Activated CD4-positive, alpha-beta T cell treated with anti-CD3 and anti-CD28 coated beads, Interleukin-2, Interleukin-4, amounts not matched to agents 100 ng/mL and 50 ng/mL, durations not matched to agents 16 hours and 8 hours (primary cell): ENCODE measurements around the gene ABHD17A.

Experiments
- DNase-seq: peaks from one replicate; pipeline ENCODE4 v3.0.0-alpha.2; 2020; ENCODE audit warnings: low spot score

The ABHD17A gene

DNA sequence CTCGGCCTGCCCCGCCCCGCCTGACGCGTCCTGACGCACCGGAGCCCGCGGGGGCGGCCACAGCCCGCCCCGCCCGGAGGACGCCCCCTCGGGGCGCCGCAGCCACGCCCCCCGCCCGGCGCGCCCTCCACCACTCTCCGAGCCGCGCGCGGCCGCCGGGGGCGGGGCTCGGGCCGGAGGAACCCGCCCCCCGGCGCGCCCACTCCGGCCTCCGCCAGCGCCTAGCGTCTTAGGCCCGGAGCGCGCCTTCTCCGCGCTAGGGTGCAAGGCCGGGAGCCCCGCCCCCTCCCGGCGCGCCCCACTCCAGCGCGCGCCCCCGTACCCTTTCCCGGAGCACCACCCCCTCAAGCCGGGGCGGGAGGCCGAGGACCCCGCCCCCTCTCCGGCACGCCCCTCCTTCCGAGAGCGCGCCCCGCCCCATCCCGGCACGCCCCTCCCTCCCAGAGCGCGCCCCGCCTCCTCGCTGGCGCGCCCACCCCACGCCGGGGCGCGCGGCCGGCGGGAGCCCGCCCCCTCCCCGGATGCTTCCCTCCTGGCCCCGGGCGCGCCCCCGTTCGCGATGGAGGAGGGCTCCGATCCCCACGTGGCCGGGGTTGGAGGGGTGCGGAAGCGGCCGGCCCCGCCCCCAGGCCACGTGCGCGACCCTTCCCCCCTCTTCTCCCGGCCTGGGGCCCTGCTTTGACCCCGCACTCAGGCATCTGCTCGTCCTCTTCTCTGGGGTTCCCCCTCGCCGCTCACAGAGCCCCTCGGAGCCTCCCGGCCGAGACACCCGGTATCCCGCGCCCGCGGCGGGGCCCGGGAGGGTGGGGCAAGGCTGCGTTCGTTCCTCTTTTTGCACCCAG lies 21.4 kb downstream of the ABHD17A start:
- DNase-seq = peak; percentile 94

DNA sequence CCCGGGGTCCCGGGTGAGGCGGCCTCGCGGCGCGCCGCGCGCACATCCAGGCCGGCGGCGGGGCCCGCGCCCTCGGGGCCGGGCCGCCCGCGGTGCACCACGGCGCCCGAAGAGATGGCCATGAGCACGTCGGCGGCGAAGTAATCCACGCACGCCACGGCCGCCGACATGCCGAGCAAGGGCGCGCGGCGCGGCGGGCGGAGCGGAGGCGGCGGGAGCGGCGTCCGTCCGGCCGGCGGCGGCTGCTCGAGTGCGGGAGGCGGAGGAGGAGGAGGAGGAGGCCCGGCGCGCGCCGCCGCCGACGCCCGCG lies 22.0 kb downstream of the ABHD17A start, which contains the start of gene KLF16:
TSS of gene KLF16 (minus strand) at position 252 of the 310 bp plus-strand sequence. CDS start at position 170, 82 bp downstream.
- DNase-seq = no peak

DNA sequence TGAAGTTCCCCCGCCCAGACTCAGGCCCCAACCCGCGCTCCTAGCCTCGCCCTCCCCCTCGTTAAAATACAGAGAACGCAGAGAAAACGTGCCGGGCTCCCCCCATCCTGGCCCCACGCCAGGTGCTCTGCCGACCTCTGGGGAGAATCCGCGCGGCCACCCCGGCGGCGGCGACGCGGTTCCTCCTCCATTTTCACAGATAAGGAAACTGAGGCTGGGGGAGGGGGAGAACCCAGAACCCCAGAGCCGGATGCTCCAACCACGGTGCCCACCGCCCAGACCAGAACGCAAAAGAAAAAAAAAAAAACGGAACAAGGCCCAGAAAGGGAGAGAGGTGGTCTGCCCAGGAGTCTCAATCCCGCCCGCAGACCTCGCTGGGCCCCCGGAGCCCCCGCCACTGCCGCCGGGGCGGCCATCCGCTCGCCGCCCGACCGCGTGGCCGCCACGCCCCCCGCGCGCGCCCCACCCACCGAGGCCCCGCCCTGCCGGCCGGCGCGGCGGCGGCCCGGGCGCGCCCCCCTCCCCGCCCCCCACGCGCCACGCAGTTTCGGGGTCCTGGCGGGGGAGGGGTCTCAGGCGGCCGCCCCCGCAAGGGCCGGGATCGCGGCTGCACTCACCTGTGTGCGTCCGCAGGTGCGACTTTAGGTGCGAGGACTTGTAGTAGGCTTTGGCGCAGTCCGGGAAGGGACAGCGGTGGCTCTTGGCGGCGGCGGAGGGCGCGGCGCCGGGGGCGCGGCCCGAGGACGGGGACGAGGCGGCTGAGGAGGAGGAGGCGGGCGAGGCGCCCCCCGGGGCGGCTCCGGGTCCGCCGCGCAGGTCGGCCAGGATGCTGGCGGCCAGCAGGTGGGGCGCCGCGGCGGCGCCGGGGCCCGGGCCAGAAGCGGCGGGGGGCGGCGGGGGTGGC lies 22.6 kb downstream of the ABHD17A start:
- no peak for DNase-seq

DNA sequence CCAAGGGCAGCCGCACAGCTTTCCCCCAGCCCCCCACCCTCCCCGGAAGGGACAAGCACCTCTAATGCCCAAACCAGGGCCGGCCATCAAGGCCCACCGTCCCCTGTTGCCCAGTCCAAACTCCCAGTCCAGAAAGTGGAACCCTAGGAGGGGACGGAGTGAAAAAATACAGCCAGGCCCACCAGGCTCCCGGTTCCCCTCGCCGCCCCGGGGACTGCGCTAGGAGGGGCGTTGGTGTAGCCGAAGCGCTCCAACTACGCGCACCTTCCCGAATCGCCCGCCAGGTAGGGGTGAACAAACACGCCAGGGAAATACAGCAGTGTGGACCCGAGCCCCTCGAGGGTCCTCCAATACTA lies 23.2 kb downstream of the ABHD17A start:
- DNase-seq = no peak

DNA sequence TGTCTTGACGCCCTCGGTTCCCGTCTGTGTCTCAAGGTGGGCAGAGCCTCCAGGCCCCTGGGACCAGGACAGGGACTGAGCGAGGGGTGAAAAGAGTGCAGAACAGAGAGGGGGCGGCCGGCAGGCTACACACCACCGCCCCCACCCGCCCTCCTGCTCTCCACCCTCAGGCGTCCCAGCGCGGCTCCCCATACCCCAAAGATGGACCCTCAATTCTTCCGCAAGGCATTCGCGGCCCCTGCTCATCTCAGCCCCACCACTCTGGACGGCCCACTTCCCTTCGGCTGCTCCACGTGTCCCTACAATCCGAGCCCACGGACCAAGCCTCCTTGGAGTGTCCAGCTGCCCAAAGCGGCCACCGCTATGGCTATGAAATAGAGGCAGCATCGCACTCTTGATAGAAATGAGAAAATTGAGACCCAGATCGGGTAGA lies 23.7 kb downstream of the ABHD17A start:
- no peak for DNase-seq

DNA sequence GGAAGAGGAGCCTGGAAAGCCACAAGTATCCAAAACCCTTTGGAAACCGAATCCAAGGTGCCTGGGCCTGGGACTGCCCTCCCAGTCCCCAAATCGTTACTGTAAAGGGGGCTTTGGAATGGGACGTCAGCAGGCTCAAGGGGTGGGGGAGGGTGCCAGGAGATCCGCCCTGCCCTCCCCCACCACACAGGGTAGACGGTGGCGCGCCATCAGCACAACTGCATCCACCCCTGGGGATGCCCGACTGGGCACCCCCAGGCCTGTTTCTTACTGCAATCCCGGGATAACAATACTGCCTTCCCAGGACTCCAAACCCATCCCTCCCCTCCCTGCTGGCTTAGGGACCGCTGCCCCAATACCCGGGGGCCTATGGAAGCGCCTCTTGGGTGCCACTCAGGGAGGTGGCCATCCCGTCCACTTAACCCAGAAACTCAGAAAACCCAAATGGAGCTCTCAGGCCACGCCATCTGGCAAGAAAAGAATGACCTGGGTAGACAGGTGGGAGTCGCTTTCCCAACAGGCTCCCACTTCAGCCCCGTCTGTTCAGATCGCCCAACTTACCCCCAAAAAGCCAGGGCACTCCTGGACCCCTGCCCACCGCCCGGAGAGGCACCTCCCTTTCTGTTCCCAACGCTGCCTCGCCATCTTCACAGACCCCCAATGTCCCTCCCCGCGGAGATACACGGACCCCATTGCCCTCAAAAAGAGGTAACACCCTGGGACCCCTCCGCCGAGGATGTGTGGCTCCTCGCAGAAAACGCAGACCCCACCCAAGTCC lies 24.3 kb downstream of the ABHD17A start:
- no peak for DNase-seq

DNA sequence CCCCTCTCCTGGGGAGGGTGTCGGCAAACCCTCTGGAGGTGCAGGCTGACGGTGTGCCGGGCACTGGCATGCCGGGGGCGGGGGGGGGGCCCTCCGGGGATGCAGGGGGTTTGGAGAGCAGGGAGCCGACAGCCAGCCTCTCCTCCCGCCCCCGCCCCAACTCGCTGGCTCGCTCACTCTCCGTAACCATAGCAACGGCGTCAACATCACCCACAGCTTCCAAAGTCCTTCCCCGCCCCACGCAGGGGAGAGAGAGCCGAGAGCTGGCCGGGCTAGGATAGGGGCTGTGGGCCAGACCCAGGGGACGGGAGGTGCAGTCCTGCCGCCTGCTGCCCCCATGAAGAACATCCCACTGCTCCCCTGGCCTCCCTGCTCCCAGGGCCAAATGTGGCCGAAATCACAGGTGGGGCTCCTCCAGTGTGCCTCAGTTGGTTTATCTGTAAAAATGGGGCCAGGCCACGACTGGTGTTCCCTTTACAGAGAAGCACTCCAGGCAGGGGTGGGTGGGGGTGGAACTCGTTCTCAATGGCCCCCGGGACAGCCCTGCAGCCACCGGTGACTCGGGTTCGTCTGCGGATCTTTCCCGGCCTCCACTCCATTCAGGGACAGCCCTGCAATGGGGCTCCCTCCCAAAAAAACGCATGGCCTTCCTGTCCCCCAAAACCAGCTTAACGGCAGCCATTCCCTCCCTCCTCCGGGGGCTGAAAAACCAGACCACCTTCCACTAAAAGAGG lies 25.1 kb downstream of the ABHD17A start:
- DNase-seq = no peak

DNA sequence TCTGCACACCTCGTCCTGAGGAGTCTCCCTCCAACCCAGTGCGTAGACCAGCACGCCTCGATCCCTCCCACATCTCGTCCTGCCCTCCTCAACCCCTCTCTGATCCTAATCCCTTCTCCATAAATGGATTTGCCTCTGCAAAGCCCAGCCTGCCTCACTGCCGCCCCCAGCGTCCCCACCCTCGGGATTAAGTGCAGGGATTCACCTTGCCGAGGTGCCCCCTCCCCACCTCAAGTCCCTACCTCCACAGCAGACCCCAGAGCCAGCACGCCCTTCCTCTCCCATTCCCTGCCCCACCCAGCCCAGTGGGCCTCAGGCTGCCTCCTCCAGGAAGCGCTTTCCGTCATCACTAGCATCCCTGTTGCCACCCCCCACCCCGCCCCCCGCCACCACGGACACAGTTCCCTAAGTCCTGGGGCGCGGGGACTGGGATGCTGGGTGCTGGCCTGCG lies 25.9 kb downstream of the ABHD17A start:
- DNase-seq = no peak

DNA sequence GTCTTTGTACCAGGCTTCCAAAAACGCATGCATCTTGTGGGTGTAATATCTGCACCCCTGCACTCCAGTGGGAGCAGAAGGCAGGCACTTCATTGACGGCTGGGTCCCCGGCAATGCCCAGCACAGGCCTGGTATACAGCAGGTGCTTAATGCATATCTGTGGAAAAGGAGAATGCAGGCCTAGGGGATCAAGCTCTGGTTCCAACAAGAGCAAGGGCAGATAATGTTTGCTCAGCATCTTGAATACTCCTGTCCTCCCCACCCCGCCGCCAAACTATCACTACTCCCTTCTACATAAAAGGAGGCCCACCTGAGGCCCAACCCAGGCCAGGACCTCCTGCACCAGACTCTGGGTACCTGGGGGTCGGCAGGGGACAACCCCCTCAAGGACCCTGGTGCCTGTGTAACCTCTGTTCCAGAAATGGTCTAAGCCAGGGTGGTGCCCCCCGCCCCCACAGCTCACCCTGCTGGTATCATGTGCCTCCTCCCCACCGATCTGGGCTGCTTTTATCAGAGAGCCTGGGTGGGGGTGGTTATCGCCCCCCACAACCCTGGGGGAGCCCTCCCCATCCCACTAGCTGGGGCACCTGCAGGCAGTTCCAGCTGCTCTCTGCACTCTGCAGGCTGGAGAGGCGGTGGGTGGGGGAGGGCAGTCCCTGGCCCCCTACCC lies 26.7 kb downstream of the ABHD17A start:
- DNase-seq = no peak

DNA sequence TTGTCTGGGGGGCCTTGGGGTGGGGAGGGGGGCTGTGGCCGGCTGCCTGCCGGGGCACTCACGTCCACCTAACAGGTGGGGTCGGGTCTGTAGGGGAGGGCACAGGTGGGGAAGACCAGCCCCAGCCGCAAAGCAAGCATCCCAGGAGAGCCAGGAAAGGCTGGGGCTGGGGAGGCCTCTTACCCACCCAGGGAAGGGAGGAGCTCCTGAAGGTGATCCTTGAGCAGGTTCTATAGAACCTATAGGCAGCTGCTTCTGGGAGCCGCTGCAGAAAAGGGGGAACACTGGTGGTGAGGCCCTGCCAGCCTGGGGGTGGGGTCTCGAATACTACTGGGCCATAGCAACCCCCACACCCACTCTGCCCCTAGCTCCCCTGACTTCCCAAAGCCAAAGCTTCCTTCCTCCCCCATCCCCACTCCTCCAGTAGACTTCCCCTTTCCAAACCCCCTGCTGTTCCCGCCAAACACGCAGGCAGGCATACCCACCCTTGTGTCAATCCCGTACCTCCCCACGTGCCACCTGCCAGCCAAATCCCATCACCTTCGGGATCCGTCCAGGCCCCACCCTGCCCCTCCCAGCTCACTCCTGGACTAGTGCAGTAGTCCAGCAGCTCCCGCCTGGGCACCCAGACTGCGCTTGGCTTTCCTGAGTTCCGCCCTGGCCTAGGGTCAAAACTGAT lies 27.5 kb downstream of the ABHD17A start:
- DNase-seq = no peak

DNA sequence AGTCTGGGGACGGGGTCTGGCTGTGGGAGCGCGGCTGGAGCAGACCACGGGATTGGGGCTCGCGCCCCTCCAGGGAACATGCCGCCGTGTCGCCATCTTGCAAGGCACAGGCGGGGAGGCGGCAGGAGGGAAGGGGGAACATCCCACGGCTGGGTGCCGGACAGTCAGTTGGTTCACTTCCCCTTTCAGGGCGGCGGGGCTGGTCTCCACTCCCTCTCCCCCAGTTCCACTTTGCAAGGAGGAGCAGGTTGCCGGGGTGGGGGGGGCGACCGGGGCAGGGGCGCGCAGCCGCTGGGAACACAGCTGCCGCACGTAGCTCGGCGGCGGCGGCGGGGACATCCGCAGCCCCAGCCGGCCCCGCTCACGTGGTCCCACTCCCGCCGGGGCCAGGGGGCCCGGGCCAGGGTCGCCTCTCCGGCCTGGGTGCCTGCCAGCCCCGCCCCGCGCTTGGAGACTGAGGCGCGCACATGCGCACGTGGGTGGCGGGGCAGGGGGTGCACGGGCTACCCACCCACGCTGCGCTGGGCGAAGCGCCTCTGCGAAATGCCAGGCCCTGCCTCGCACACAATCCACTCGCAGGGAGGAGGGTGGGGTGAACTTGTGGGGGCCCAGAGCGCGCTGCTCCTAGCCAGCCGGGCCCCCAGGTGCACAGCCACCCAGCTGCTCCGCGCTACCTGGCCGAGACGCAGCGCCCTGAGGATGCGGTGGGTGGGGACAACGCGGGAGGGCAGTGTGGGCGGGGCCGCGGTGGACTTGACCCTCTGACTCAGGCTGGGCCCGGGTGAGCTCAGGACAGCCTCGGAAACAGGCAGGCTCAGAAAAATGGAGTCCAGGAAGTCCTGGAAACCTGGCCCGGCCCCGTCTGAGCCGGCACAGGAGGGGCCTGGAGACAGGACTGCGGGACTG lies 28.3 kb downstream of the ABHD17A start:
- DNase-seq = no peak

DNA sequence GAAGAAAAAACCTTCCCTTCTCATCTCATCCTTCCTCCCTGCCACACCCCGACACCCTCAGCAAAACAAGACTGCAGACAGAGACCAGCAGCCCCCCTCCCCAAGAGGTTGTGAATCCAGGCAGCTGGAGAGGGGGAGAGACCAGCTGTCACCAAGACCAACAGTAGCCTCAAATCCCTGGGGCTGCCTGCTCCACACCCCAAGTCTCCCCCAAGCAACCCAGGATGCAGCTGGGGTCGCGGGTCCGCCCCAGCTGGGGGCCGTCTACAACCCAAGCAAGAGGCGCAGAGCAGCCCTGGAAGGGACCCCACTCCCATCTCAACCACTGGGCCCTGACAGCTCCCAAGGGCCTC lies 29.0 kb downstream of the ABHD17A start:
- no peak for DNase-seq

DNA sequence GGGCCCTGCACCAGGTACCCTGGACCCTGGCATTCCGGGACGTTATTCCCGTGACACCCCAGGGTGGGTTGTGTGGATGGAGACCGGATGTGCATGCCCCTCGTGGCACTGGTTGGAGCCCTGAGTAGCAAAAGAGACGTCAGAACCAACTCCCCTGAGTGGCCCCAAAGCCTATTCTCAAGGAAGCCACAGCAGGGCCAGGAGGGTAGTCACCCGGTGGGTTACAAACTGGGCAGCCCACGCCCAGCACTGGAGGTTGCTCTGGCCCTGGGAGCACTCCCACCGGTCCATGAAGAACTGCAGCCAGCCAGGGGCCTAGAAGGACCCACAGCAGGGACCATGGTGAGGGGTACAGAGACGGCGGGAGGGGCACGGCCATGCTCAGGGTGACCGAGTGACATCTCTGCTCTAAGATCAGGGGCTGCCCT lies 29.5 kb downstream of the ABHD17A start:
- DNase-seq = no peak

DNA sequence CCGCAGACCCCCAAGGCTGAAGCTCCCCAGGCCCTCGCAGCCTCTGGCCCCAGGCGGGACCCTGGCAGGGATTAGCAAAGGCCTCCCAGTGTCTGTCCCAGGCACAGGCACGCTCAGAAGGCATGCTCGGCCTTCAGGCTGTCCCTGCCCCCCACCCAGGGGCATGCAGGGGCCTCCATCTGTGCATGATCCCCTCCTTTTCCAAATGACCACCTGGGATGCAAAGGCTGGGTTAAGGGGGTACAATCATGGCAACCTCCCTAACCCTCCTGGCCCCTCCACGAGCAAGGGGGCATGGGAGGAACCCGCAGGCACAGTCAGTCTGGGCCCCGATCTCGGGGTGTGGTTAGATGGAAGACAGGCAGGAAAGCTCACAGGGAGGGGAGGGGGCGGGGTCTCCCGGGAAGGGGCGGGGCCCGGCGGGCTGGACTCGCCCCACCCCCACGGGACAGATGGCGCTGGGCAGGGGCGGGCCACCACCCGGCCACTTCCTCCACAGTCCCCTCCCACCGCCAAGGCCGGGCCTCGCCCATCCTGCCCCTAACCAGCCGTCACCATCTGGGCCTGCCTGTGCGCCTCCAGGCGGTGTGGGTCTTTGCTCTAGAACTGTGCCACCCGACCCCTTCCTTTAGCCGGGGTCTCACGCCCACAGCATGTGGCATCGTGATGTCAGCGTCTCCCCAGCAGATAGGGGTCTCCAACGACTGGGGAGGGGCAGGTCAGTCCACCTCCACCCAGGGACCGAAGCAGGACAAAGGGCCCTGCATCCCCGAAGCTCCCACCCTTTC lies 30.1 kb downstream of the ABHD17A start:
- DNase-seq = peak; percentile 95

DNA sequence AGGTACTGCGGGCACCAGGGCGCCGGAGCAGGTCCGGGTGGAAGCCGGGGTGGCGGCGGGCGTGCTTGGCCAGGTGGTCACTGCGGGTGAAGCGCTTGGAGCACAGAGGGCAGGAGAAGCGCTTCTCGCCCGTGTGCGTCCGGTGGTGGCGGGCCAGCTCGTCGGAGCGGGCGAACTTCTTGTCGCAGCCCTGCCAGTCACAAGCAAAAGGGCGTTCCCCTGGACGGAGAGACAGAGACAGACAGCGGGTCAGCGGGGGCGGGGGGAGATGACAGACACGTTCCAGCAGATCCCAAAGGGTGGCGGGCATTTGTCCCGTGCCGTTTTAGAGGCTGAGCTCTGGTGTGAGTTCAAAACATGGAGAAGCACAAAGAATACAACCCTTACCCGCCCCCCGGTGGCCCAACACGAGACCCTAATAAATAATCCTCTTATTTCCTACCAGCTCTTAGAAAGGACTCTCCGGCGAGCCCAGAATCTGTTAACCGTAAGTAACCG lies 30.7 kb downstream of the ABHD17A start:
- DNase-seq = no peak

DNA sequence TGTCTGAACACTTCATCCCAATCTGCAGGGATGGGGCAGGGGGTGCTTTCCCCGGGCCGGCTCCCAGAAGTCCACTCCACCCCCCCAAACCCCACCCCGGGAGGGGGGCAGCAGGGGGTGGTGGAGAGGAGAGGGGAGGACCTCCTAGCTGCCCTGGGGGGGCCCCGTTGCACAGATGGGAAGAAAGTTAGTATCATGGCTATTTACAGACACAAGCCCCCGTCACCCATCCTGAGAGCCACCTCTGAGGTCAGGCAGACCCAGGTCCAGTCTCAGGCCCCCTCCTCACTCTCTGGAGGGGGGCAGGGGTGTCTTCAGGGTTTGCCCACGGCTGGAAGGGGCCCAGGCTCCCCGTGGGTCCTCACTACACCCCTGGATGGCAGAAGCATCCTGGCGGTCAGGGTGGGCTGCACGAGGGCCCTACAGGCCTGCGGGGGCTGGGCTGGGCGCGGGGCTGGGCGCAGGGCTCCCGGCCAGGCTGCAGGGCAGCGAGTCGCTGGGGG lies 31.2 kb downstream of the ABHD17A start:
- DNase-seq = no peak

DNA sequence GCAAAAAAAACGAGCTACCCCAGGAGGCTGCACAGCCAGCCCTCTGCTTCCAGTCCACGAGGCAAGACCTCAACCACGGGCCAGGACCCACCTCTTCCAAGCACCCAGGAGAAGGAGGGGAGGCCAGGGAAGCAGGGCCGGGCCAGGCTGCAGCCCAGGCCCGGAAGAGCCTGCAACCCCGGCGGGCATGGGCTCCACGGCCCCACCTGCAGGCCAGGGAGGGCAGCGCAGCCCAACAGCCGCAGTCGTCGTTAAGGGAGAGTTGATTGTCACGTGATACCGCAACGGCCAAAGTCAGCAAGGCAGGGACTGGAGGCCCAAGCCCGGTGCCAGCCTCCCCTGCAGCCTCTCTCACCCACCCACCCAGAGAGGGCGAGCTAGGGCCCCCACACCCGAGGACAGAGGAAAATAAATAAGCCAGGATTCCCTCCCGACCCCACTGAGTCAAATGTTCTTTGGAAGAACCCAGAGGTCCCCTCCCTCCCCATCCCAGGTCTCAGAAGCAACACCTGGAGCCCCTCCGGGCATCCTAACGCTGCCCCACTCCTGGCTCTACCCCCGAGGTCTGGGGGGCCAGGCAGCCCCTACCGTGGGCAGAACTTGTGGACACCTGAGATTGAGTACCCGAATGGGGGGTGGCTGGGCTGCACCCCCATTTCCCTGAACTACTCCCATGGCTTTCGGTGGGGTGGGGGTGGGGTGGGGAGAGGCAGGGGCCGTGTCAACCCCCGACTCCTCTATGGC lies 31.8 kb downstream of the ABHD17A start:
- DNase-seq = peak; percentile 91
